Adrenal gland (tissue), 5 donors: ENCODE data around the gene MEGF11.

ENCODE experiments used
- POLR2A ChIP-seq, 2 donors: fragments of 450-650 bp; IDR thresholded peaks; one replicate each; pipeline ENCODE4 v1.6.1; 2017; ENCODE audit warnings: antibody characterized with exemption in 2 of 2, mild to moderate bottlenecking in 2 of 2, moderate library complexity in 1 of 2
- TF ChIP-seq, protein P1 (sequence below), 6 experiments: fragments of 450-650 bp in 4 of 6; fragments of 200-600 bp in 2 of 6; sonication (generic) in 1 of 6; IDR thresholded peaks; 1 replicate in 5 of 6; 2 replicates in 1 of 6; pipeline versions ENCODE4 v1.5.1 to v1.8.0; 2016 to 2021; ENCODE audit warnings: antibody characterized with exemption in 6 of 6, mild to moderate bottlenecking in 2 of 6, moderate library complexity in 1 of 6
- donor health status: DM: no; HTN: no; CAD: no.

DNA sequence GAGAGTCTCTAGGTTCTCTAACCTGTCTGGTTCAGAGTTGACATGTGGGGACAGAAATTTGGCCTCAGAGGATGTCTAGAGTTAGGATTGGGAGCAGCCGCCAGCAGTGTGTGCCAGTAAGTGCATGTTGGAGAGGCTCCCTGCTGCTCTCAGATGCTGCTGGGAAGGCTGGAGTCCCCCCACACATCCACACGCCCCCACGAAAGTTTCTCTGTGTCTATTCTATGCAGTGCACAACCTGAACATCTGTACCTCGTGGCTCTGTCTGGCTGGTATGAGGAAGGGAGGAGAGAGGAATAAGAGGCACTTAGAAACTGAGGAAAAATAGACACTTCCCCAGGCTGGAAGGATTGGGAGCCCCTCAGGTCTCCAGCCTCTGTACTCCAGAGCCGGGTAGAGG lies 252.5 kb downstream of the MEGF11 start:
- TF ChIP-seq, protein P1, sequence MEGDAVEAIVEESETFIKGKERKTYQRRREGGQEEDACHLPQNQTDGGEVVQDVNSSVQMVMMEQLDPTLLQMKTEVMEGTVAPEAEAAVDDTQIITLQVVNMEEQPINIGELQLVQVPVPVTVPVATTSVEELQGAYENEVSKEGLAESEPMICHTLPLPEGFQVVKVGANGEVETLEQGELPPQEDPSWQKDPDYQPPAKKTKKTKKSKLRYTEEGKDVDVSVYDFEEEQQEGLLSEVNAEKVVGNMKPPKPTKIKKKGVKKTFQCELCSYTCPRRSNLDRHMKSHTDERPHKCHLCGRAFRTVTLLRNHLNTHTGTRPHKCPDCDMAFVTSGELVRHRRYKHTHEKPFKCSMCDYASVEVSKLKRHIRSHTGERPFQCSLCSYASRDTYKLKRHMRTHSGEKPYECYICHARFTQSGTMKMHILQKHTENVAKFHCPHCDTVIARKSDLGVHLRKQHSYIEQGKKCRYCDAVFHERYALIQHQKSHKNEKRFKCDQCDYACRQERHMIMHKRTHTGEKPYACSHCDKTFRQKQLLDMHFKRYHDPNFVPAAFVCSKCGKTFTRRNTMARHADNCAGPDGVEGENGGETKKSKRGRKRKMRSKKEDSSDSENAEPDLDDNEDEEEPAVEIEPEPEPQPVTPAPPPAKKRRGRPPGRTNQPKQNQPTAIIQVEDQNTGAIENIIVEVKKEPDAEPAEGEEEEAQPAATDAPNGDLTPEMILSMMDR (IDR thresholded peaks at IDR 0.05), result no peak
- TF ChIP-seq POLR2A (IDR thresholded peaks at IDR 0.05), result no peak
